Left lung (tissue), 10 donors: Measurements from ENCODE around the gene SUPT3H. TPM values are rescaled to one million over a fixed set of nuclear protein-coding genes. Genes with fewer than 3 reads are reported as not detected.
A peak's percentile ranks its signal among the peaks of the same experiment; 100 is the strongest.

Experiments used
- ATAC-seq: fragments of 200-7000 bp; cut with Tn5 transposase; one replicate; pipeline ENCODE4 v1.9.1; 2020; ENCODE audit warnings: moderate library complexity
- DNase-seq, 4 donors: peaks; one replicate each; pipeline ENCODE4 v3.0.0-alpha.2; 2013 to 2020
- H3K27ac ChIP-seq, 2 donors: fragments of 200-600 bp; sonication (generic) in 1 of 2; one replicate each; pipeline versions ENCODE4 v1.5.0 to v1.8.0; 2020 to 2021
- H3K27me3 ChIP-seq, 2 donors: fragments of 200-600 bp; sonication (generic) in 1 of 2; one replicate each; pipeline versions ENCODE4 v1.5.0 to v1.8.0; 2020 to 2021
- H3K36me3 ChIP-seq, 2 donors: fragments of 200-600 bp; sonication (generic) in 1 of 2; one replicate each; pipeline versions ENCODE4 v1.5.0 to v1.8.0; 2020 to 2021
- H3K4me1 ChIP-seq, 2 donors: fragments of 200-600 bp; one replicate each; pipeline ENCODE4 v1.8.0; 2021
- H3K4me3 ChIP-seq, 2 donors: fragments of 200-600 bp; sonication (generic) in 1 of 2; one replicate each; pipeline versions ENCODE4 v1.5.0 to v1.8.0; 2020 to 2021; ENCODE audit warnings: mild to moderate bottlenecking in 1 of 2
- H3K9me3 ChIP-seq, 2 donors: fragments of 200-600 bp; sonication (generic) in 1 of 2; one replicate each; pipeline versions ENCODE4 v1.5.0 to v1.8.0; 2020 to 2021
- CTCF ChIP-seq, 2 donors: fragments of 200-600 bp; sonication (generic) in 1 of 2; IDR thresholded peaks; one replicate each; pipeline versions ENCODE4 v1.5.0 to v1.8.0; 2021; ENCODE audit warnings: antibody characterized with exemption in 2 of 2
- intact Hi-C, 2 donors: fragments of 100-400 bp; cut with DNase I; formaldehyde crosslinking; loops; one replicate each; pipeline versions ENCODE4 v1.11.2 to v1.14.2; 2022
- polyA plus RNA-seq, 6 donors: library from polyadenylated mRNA; unstranded; fragments of 120-200 nt; gene quantifications; one replicate each; pipeline ENCODE4 v1.2.1, GENCODE V29; 2013; ENCODE audit not compliant: insufficient read length in 6 of 6
- total RNA-seq, 2 donors: library from RNA; stranded (reverse); fragmentation: NEBNext Ultra II Directional; extraction: Animal tissue kit (Norgen Biotek cat#: 25700); gene quantifications; one replicate each; pipeline ENCODE4 v1.2.1, GENCODE V29; 2021
- donor health status: DM: no; HTN: yes; CAD: no.
- donor health status: DM: no; HTN: no; CAD: no.

The SUPT3H gene
- total and polyA plus RNA-seq, 8 donors = 4.7 to 33.0 (median 26.2) TPM

DNA sequence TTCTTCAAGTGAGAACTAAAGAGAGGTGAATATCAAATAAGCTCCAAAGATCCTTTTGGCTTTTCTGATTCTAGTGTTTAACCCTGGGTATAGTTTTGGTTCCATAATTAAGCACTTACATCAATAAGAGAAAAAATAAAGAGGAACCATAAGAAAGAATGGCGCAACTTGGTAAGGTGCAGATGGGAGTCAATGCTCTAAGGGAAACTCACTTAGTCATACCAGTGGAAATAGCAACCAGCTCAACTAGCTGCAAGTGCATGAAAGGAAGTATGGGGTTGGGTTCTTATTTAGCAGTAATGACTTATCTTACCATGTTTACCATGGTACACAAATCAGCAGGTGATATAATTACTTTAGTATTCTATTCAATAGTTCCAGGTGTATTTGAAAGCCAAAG lies 346.1 kb downstream of the SUPT3H start:
- Histone ChIP-seq H3K9me3 (peaks cover 0 to 11% of the 10 kb centered on the region in 2 donors), H3K36me3 (no peaks in the 10 kb centered on the region), H3K4me3 (no peak overlapping the region), H3K27me3 (no peaks in the 10 kb centered on the region), H3K27ac (no peak overlapping the region), H3K4me1 (no peaks in the 10 kb centered on the region)
- ATAC-seq (peak; percentile 37), DNase-seq (no peak)
- intact Hi-C loops = no loop called here
- no peak for TF ChIP-seq CTCF (IDR thresholded peaks at IDR 0.05)

GRCh38 chr6:45027126-45027525 lies 350.6 kb downstream of the SUPT3H start:
- ATAC-seq (no peak), DNase-seq (no peak)
- Histone ChIP-seq H3K4me3 (no peak overlapping the region), H3K27me3 (no peaks in the 10 kb centered on the region), H3K27ac (no peak overlapping the region), H3K4me1 (no peaks in the 10 kb centered on the region), H3K9me3 (peaks cover 0 to 11% of the 10 kb centered on the region in 2 donors), H3K36me3 (no peaks in the 10 kb centered on the region)
- no peak for TF ChIP-seq CTCF (IDR thresholded peaks at IDR 0.05)
- intact Hi-C loops = no loop called here

- ATAC-seq (no peak), DNase-seq (no peak)
- H3K4me1 ChIP-seq = no peaks in the 10 kb centered on the region
- TF ChIP-seq CTCF (IDR thresholded peaks at IDR 0.05) = no peak
- no peak overlapping the region for H3K27ac ChIP-seq
- peaks cover 0 to 11% of the 10 kb centered on the region in 2 donors for H3K9me3 ChIP-seq
- intact Hi-C loops = no loop called here
- H3K27me3 ChIP-seq = no peaks in the 10 kb centered on the region
- H3K4me3 ChIP-seq = no peak overlapping the region
- H3K36me3 ChIP-seq = no peaks in the 10 kb centered on the region
These were observed 351.7 kb downstream of the SUPT3H start for GRCh38 chr6:45026003-45026516.

GRCh38 chr6:45024610-45025009 lies 353.1 kb downstream of the SUPT3H start:
- H3K4me3 ChIP-seq = no peak overlapping the region
- no peak for DNase-seq
- H3K9me3 ChIP-seq = peaks cover 0 to 11% of the 10 kb centered on the region in 2 donors
- no peak for TF ChIP-seq CTCF (IDR thresholded peaks at IDR 0.05)
- intact Hi-C loops = no loop called here
- no peaks in the 10 kb centered on the region for H3K27me3 ChIP-seq
- H3K36me3 ChIP-seq = no peaks in the 10 kb centered on the region
- no peak for ATAC-seq
- no peak overlapping the region for H3K27ac ChIP-seq
- H3K4me1 ChIP-seq = no peaks in the 10 kb centered on the region

DNA sequence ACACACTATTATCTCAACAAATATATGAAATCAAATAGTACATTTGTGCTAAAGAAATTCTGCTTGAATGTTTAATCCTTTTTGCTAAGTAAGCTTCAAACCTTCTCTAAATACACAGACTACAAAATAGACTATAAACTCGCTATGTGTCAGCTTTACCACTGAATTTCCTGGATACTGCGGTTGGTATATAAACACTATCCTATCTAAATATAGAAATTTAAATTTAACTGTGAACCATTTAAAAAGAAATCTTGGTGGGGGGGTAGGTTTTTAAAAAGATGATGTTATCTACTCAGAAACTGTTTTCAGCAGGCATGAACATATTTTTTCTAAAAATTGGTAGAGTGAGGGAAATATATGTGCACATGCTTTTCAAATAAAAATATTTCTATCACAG lies 356.1 kb downstream of the SUPT3H start:
- TF ChIP-seq CTCF (IDR thresholded peaks at IDR 0.05) = no peak
- intact Hi-C loops = no loop called here
- ATAC-seq = no peak

More for the DNA sequence above, 356.1 kb downstream of the SUPT3H start:
- Histone ChIP-seq H3K36me3 (no peaks in the 10 kb centered on the region), H3K4me1 (no peaks in the 10 kb centered on the region), H3K4me3 (no peak overlapping the region), H3K27ac (no peak overlapping the region), H3K27me3 (no peaks in the 10 kb centered on the region), H3K9me3 (no peaks in the 10 kb centered on the region)
- peak in 1 of 4 donors; percentile 2 for DNase-seq
